ENCODE measurements around the gene TIGD3. TPM values are rescaled to one million over a fixed set of nuclear protein-coding genes. Genes with fewer than 3 reads are reported as not detected.

TIGD3 gene
- total RNA-seq, 4 donors from 2014 or later: 0.48 to 3.0 (median 0.75) TPM; not detected in 1

DNA sequence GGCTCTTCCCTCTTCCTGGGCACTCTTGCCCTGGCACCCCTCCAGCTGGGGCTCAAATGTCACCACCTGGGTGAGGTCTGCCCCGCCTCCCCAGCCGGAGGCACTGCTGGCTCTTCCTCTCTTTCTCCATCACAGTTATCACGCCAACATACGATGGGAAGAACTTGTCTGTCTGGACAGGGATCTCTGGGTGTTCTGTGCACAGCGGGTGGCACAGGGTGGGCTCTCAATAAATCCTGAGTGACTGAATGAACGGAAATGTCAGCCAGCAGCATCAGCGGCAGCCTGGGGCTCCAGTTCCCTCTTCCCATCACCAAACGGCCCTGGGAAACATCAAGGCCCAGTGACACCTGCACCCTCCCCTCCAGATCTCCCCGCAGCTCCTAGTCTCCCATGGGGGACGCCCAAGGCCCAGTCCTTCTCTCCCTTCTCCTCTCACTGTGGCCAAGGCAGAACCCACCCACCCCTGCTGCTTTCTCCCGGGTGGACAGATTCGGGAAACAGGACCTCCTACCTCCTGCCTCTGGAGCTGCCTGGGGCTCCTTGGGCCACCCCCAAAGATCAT is 28.3 kb downstream of the TIGD3 start:
- Histone ChIP-seq H3K27ac (peak overlapping the region; percentile 88 to 98 (median 98)), H3K36me3 (no peaks in the 10 kb centered on the region), H3K9me3 (no peaks in the 10 kb centered on the region), H3K27me3 (no peaks in the 10 kb centered on the region), H3K4me1 (peaks cover 51 to 67% (median 56%) of the 10 kb centered on the region in 4 donors), H3K4me3 (peak overlapping the region in 3 of 4 donors; percentile 23 to 35 (median 32))
- TF ChIP-seq POLR2AphosphoS5 (IDR thresholded peaks at IDR 0.05): peak in 1 of 3 donors; percentile 49
- TF ChIP-seq, protein P1, sequence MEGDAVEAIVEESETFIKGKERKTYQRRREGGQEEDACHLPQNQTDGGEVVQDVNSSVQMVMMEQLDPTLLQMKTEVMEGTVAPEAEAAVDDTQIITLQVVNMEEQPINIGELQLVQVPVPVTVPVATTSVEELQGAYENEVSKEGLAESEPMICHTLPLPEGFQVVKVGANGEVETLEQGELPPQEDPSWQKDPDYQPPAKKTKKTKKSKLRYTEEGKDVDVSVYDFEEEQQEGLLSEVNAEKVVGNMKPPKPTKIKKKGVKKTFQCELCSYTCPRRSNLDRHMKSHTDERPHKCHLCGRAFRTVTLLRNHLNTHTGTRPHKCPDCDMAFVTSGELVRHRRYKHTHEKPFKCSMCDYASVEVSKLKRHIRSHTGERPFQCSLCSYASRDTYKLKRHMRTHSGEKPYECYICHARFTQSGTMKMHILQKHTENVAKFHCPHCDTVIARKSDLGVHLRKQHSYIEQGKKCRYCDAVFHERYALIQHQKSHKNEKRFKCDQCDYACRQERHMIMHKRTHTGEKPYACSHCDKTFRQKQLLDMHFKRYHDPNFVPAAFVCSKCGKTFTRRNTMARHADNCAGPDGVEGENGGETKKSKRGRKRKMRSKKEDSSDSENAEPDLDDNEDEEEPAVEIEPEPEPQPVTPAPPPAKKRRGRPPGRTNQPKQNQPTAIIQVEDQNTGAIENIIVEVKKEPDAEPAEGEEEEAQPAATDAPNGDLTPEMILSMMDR (IDR thresholded peaks at IDR 0.05): no peak
- no peak for TF ChIP-seq EP300 (IDR thresholded peaks at IDR 0.05; ENCODE audit: low read depth)
- TF ChIP-seq POLR2A (IDR thresholded peaks at IDR 0.05): peak; percentile 7
- in situ Hi-C loops (cut with MboI; ENCODE audit: low pct_ligation_motif_present in 1 of 4, low pct_unique_long_range_greater_than_20kb in 1 of 4, low sequenced_read_pairs in 3 of 4) (no loop called here), intact Hi-C loops (cut with DNase I; ENCODE audit: low total_unique reads) (loop anchor here (2.0 to 5.0 kb wide), 2 partner anchors 36 to 129 kb away; no protein-coding TSS in a partner anchor)
- WGBS, 2 donors (ENCODE audit: low coverage in 1 of 2): 13% methylated on average over 12 of the region's 12 CpGs; no CpG with 5 or more reads in 1 of the 2 donors
- DNase-seq: peak; percentile 91

DNA sequence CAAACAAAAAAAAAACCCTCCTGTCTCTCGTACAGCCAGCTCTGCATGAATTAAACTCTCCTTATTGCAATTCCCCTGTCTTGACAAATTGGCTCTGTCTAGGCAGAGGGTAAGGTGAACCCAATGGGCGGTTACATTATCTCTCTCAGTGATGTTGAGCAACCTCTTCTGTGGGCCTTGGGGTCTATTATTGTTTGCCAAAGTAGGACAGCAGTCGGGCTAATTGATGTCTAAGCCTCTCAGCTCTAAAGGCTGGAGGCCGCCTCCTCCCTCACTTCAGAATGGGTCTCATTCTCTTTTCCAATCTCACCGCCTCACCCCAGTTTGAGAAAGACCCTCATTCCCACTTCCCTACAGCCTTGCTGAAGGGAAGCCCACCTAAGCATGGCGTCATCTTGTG is 29.2 kb downstream of the TIGD3 start:
- in situ Hi-C loops (cut with MboI; ENCODE audit: low pct_ligation_motif_present in 1 of 4, low pct_unique_long_range_greater_than_20kb in 1 of 4, low sequenced_read_pairs in 3 of 4) (no loop called here), intact Hi-C loops (cut with DNase I; ENCODE audit: low total_unique reads) (loop anchor here (2.0 to 5.0 kb wide), 2 partner anchors 35 to 129 kb away; no protein-coding TSS in a partner anchor)
- Histone ChIP-seq H3K36me3 (no peaks in the 10 kb centered on the region), H3K27ac (peak overlapping the region; percentile 88 to 98 (median 98)), H3K4me1 (peaks cover 58 to 76% (median 64%) of the 10 kb centered on the region in 4 donors), H3K9me3 (no peaks in the 10 kb centered on the region), H3K27me3 (no peaks in the 10 kb centered on the region), H3K4me3 (no peak overlapping the region)
- TF ChIP-seq POLR2AphosphoS5 (IDR thresholded peaks at IDR 0.05) (no peak), POLR2A (IDR thresholded peaks at IDR 0.05) (no peak), EP300 (IDR thresholded peaks at IDR 0.05; ENCODE audit: low read depth) (no peak)
- TF ChIP-seq, protein P1 (IDR thresholded peaks at IDR 0.05): no peak
- 79 to 92% methylated on average over 4 to 6 of the region's 6 CpGs for WGBS, 2 donors (ENCODE audit: low coverage in 1 of 2)
- DNase-seq: no peak

DNA sequence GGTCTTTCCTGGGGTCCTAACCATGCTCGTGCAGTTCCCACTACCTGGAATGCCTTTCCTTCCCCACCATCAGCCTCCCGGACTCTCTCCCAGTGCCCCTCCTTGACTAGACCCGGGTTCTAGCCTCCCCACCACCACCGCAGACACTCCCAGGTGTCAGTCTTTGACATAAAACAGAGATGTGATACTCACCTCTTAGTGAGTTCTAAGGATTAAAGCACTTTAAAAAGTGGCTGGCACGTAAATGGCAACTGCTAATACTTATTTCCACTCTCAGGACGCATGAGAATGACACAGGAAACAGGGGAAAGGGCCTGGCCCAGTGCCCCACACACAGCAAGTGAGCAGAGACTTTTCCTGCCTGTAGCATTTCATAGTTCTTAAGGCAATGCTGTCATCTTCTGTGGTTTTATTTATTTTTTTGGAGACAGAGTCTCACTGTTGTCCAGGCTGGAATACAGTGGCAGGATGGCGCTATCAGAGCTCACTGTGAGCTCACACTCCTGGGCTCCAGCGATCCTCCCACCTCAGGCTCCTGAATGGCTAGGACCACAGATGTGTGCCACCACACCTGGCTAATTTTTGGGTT is 29.8 kb downstream of the TIGD3 start:
- DNase-seq: no peak
- H3K9me3 ChIP-seq: no peaks in the 10 kb centered on the region
- no peak overlapping the region for H3K4me3 ChIP-seq
- TF ChIP-seq EP300 (IDR thresholded peaks at IDR 0.05; ENCODE audit: low read depth): no peak
- TF ChIP-seq, protein P1 (IDR thresholded peaks at IDR 0.05): no peak
- no peak for TF ChIP-seq POLR2AphosphoS5 (IDR thresholded peaks at IDR 0.05)
- no peak for TF ChIP-seq POLR2A (IDR thresholded peaks at IDR 0.05)
- peaks cover 58 to 82% (median 70%) of the 10 kb centered on the region in 4 donors for H3K4me1 ChIP-seq
- in situ Hi-C loops (cut with MboI; ENCODE audit: low pct_ligation_motif_present in 1 of 4, low pct_unique_long_range_greater_than_20kb in 1 of 4, low sequenced_read_pairs in 3 of 4): no loop called here
- H3K27me3 ChIP-seq: no peaks in the 10 kb centered on the region
- WGBS, 2 donors (ENCODE audit: low coverage in 1 of 2): 73% methylated on average over 8 of the region's 8 CpGs; no CpG with 5 or more reads in 1 of the 2 donors
- H3K36me3 ChIP-seq: no peaks in the 10 kb centered on the region
- H3K27ac ChIP-seq: peak overlapping the region; percentile 88 to 98 (median 98)
- intact Hi-C loops (cut with DNase I; ENCODE audit: low total_unique reads): loop anchor here (5.0 kb wide), 1 partner anchor 128 kb away; no protein-coding TSS in a partner anchor

DNA sequence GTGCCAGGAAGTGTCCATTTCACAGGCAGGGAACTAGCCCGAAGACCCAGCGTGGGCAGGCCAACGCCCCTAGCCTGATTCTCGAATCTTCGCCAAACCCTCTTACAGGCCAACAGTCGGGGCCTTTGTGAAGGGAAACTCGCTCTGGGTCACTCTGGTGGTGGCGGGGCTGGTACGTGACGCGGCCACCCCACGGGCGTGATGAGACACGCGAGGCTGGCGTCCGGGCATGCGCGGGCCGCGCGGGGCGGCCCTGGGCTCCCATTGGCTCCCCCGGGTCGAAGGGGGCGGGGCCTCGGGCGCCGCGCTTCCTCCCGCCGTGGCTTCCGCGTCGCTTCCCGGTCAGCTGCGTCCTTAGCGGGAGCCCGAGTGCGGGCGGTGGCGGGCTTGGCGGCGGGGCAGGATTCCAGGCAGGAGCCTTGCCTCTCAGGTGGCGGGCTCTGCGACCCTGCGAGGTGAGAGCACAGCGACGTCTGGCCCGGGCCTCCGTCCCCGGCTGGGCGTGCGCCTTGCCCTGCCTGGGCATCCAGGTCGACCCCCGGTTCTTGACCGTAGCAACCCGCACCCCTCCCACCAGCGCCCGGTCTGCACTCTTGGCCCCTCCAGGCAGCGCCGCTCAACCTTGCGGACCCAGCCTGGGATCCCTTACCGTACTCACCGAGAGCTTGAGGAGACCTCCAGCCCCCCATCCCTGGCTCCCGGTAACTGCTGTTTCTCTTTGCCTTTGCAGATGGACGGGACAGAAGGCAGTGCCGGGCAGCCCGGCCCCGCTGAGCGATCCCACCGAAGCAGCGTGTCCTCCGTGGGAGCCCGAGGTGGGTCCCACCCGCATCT is 32.0 kb downstream of the TIGD3 start, which contains the start of gene FRMD8:
TSS of gene FRMD8 (plus strand) at position 331 of the 834 bp plus-strand sequence. CDS start at position 731, 400 bp downstream.
- TF ChIP-seq EP300 (IDR thresholded peaks at IDR 0.05; ENCODE audit: low read depth) (no peak), POLR2AphosphoS5 (IDR thresholded peaks at IDR 0.05) (peak; percentile 96 to 98 (median 97)), POLR2A (IDR thresholded peaks at IDR 0.05) (peak; percentile 94)
- TF ChIP-seq, protein P1 (IDR thresholded peaks at IDR 0.05): no peak
- Histone ChIP-seq H3K27me3 (no peaks in the 10 kb centered on the region), H3K4me3 (peak within 1 kb of the TSS; percentile 72 to 87 (median 80)), H3K4me1 (peaks cover 46 to 91% (median 71%) of the 10 kb centered on the region in 4 donors), H3K36me3 (no peaks in the 10 kb centered on the region), H3K27ac (peak within 1 kb of the TSS; percentile 88 to 98 (median 98)), H3K9me3 (no peaks in the 10 kb centered on the region)
- whole genome bisulfite sequencing, 2 donors (ENCODE audit: low coverage in 1 of 2): 0 to 2% methylated on average over 8 to 41 of the region's 76 CpGs
- DNase-seq: peak; percentile 95
- intact Hi-C loops (cut with DNase I; ENCODE audit: low total_unique reads) (no loop called here), in situ Hi-C loops (cut with MboI; ENCODE audit: low pct_ligation_motif_present in 1 of 4, low pct_unique_long_range_greater_than_20kb in 1 of 4, low sequenced_read_pairs in 3 of 4) (no loop called here)
